Uterus (tissue), 2 donors: Measurements from ENCODE around the gene RSKR.

Experiments
- POLR2A ChIP-seq, 2 donors: fragments of 450-650 bp; IDR thresholded peaks; one replicate each; pipeline ENCODE4 v1.6.1; 2016; ENCODE audit warnings: antibody characterized with exemption in 2 of 2, mild to moderate bottlenecking in 1 of 2, moderate library complexity in 1 of 2
- TF ChIP-seq, protein P1 (sequence below), 4 experiments: fragments of 200-600 bp in 2 of 4; fragments of 450-650 bp in 2 of 4; sonication (generic) in 2 of 4; IDR thresholded peaks; one replicate each; pipeline ENCODE4 v1.5.1; 2016 to 2019; ENCODE audit warnings: antibody characterized with exemption in 4 of 4, mild to moderate bottlenecking in 2 of 4, moderate library complexity in 1 of 4

DNA sequence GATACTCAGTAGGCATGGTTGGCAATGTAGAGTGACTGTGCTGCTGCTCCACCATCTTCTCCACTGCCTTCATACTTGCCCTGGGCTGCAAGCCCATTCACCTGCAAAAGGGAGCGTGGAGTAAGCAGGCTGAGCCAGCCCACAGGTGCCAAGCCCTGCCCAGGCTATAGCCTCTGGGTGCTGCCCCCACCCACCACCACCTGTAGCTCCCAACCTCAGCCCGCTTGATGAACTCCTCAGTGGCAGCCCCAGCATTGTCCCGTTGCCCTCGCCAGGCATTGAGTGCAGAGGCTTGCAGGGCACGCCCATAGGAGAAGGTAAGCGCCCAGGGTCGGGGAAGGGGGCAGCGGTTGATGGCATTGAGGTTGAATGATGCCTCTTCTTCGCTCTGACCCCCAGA lies 40.5 kb downstream of the RSKR start:
- TF ChIP-seq, protein P1, sequence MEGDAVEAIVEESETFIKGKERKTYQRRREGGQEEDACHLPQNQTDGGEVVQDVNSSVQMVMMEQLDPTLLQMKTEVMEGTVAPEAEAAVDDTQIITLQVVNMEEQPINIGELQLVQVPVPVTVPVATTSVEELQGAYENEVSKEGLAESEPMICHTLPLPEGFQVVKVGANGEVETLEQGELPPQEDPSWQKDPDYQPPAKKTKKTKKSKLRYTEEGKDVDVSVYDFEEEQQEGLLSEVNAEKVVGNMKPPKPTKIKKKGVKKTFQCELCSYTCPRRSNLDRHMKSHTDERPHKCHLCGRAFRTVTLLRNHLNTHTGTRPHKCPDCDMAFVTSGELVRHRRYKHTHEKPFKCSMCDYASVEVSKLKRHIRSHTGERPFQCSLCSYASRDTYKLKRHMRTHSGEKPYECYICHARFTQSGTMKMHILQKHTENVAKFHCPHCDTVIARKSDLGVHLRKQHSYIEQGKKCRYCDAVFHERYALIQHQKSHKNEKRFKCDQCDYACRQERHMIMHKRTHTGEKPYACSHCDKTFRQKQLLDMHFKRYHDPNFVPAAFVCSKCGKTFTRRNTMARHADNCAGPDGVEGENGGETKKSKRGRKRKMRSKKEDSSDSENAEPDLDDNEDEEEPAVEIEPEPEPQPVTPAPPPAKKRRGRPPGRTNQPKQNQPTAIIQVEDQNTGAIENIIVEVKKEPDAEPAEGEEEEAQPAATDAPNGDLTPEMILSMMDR (IDR thresholded peaks at IDR 0.05): no peak
- TF ChIP-seq POLR2A (IDR thresholded peaks at IDR 0.05): no peak
